Measurements from ENCODE around the gene MIB1.

MIB1 gene

GRCh38 chr18:21900605-21901352 is 160.2 kb downstream of the MIB1 start:
- DNase-seq = no peak

- DNase-seq = no peak
Measured at GRCh38 chr18:21901423-21901945, 160.9 kb downstream of the MIB1 start.

- DNase-seq = no peak
Measured at GRCh38 chr18:21903709-21904108, 163.1 kb downstream of the MIB1 start.

GRCh38 chr18:21904856-21905255 is 164.3 kb downstream of the MIB1 start:
- DNase-seq = no peak

- no peak for DNase-seq
Measured at GRCh38 chr18:21907451-21907850, 166.9 kb downstream of the MIB1 start.

DNA sequence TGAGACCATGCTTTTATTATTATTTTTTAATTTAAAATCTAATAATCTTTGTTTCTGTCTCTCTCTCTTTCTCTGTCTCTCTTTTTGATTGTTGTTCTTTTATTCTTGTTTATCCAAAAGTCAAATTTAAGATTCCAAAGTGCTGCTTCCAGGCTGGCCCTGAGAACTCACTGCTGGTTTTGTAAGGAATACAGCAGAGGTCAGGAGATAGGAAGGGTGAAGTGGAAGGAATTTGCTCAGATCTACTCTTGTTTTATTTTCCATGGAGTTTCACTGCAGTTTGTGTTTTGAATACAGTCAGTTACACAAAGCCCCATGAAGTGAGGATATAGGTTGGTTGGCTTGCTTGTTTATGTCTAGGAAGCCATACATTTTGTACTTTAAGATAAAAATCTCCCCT is 168.1 kb downstream of the MIB1 start:
- no peak for DNase-seq

DNA sequence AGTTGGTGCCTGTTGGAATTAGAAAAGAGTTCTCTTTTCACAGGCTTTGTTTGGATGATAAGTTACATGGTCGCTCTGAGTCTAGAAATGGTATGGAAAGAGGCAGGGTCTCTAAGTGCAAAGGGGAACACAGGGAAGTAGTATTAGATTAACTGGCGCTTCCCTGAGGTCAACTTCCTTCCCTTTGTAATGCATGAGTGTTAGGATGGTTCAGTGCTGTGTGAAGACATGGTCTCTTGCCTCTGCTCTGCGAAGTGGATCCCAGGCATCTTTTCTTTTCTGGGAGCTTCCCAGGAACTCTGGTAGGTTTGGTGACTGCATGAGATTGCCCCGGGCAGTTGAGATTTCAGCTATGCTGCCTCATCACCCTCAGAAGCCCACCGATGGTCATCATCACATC is 170.3 kb downstream of the MIB1 start:
- no peak for DNase-seq

DNA sequence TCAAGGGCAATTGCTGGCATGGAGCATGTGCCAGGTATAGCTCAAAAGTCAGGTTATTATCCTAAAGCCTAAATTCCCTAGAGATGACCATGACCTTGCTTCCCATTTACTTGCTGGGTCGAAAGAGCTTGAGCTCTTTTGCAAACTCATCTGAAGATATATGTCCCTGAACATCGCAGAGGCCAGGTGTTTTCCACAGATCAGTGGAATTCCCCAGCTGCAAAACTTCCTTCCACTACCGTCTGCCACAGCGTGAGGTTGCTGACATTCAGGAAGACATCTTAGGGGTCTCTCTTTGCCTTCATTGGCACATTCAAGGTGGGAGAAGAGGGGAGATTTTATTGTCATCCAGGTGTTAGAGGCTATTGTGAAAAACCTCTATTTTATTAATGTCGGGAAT is 171.0 kb downstream of the MIB1 start:
- DNase-seq = no peak

DNA sequence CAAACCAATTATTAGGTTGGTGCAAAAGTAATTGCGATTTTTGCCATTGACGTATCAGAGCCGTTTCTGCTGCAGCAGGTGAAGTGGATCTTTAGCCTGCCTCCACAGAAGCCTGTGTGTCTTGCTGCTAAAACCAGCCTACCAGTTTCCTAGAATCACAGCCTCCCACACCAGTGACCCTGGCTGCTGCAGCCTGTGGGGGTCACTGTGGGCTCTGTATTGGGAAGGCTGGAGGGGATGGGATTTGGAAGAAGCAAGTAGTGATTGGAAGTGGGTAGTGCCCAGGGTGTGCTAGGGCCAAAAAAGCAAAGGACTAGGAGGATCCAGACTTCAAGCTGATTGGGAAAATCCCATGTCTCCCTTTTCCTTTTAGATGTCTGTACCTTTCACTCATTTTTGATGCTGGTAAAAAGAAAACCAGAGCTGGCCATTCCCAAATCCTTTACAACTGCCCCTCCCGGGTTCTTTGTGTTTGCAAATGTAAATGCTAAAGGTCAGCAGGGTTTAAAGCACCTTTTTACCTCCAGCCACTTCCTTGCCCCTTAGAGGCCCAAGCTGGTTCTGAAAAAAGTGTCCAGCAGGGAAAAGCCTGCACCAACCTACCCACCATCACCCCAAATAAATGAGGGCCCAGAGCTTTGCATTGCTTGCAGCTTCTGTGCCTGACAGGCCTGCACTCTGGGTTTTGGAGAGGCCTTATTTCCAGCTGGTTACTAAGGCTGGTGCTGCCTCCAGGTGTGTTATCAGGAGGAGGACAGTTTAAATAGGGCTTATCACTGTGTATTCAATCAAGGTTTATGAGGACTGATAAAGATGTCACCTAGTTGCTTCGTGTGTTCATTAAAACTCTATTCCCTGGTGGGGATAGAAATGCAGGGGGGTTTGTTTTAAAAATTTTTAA is 172.0 kb downstream of the MIB1 start:
- no peak for DNase-seq

- peak; percentile 24 to 57 for DNase-seq
Measured at GRCh38 chr18:21914739-21915319, 174.2 kb downstream of the MIB1 start.

- no peak for DNase-seq
Measured at GRCh38 chr18:21915546-21915945, 175.0 kb downstream of the MIB1 start.

DNA sequence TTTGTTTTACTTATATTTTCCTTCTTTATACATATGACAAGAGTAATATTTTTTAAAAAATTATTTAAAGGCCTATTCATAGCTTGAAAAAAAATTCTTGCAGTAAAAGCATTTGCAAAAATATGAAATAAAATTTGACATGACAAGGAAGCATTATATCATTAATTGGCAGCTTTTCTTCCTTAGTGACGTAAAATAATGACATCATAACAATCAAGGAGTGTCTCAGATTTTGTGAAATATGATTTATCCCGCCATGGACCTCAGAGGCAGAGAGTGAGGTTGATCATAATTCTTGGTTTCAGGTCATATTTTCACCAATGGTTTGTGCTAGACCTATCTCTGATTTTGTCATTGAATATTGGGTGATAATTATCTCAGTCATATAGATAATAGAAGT is 176.0 kb downstream of the MIB1 start:
- no peak for DNase-seq

- DNase-seq = no peak
Measured at GRCh38 chr18:21918693-21919092, 178.1 kb downstream of the MIB1 start.
